Choroid plexus epithelial cell (primary cell): ENCODE measurements around the gene RERG.

Experiments used
- DNase-seq: peaks from one replicate; pipeline ENCODE4 v3.0.0-alpha.2; 2010; ENCODE audit warnings: low read depth
- H3K4me3 ChIP-seq: 2 replicates; pipeline ENCODE4 v1.5.1; 2011; ENCODE audit warnings: low read depth, mild to moderate bottlenecking, control low read depth, low read length, moderate library complexity
- TF ChIP-seq, protein P1 (sequence below): conservative IDR thresholded peaks from 2 replicates; pipeline ENCODE4 v1.5.1; 2011; ENCODE audit warnings: low read depth, mild to moderate bottlenecking, control low read depth, inconsistent platforms, low read length, moderate library complexity

The RERG gene

DNA sequence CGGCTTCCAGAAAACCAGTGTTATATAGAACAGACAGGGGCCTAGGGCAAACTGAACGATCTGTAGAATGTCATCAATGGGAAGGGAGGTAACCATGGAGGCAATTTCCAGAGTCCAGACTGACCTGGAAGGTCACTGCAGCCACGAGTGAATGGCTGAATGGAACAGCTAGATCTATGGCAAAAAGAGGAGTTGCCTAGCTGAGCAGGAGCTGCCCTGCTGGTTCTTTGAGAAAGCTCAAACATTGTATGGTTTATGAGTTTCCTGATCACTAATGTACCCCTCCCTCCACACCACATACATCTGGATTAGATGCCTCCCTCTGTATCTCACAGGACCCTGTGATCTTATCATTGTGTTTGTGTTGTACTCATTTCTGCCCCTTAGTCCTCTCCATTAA, 1.0 kb upstream of the RERG start:
- no peak overlapping the region for H3K4me3 ChIP-seq
- TF ChIP-seq, protein P1, sequence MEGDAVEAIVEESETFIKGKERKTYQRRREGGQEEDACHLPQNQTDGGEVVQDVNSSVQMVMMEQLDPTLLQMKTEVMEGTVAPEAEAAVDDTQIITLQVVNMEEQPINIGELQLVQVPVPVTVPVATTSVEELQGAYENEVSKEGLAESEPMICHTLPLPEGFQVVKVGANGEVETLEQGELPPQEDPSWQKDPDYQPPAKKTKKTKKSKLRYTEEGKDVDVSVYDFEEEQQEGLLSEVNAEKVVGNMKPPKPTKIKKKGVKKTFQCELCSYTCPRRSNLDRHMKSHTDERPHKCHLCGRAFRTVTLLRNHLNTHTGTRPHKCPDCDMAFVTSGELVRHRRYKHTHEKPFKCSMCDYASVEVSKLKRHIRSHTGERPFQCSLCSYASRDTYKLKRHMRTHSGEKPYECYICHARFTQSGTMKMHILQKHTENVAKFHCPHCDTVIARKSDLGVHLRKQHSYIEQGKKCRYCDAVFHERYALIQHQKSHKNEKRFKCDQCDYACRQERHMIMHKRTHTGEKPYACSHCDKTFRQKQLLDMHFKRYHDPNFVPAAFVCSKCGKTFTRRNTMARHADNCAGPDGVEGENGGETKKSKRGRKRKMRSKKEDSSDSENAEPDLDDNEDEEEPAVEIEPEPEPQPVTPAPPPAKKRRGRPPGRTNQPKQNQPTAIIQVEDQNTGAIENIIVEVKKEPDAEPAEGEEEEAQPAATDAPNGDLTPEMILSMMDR, result no peak
- DNase-seq, result no peak

DNA sequence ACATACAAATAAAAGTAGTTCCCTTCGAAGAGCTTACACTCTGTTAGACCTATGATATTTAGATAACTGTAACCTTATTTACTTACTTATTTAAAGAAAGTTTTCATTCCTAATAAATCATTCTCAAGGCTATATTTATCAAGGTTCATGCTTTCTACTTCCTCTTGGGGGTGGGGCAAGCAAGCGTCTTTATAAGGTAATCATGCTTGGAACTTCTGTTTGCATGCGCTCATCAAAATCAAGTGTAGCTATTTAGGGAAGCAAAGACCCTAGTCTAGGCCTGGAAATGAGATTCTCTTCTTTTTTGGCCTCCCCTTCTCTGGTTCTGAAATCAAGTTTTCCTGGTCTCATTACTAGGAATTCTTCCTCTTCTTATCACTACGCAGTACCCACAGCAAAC, 766 bp downstream of the RERG start:
- no peak for DNase-seq
- TF ChIP-seq, protein P1, result no peak
- no peak overlapping the region for H3K4me3 ChIP-seq

DNA sequence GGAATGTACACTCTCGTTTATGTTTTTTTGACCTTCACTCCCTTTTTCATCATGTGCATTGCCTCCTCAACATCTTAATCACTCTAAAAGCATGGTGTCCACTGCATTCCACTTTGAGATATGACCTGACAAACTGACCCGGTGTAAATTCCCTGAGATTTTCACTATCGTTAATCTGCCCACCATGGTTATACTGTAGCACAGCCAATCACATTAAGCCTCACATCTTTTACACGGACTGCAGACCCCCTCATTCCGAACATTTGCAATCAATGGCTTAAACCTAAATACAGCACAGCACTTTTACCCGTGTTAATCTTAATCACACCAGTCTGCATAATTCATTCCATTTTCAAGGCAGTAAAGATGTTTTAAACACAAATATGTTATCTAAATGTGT, 2.4 kb downstream of the RERG start:
- TF ChIP-seq, protein P1, result no peak
- no peak for DNase-seq
- no peak overlapping the region for H3K4me3 ChIP-seq

DNA sequence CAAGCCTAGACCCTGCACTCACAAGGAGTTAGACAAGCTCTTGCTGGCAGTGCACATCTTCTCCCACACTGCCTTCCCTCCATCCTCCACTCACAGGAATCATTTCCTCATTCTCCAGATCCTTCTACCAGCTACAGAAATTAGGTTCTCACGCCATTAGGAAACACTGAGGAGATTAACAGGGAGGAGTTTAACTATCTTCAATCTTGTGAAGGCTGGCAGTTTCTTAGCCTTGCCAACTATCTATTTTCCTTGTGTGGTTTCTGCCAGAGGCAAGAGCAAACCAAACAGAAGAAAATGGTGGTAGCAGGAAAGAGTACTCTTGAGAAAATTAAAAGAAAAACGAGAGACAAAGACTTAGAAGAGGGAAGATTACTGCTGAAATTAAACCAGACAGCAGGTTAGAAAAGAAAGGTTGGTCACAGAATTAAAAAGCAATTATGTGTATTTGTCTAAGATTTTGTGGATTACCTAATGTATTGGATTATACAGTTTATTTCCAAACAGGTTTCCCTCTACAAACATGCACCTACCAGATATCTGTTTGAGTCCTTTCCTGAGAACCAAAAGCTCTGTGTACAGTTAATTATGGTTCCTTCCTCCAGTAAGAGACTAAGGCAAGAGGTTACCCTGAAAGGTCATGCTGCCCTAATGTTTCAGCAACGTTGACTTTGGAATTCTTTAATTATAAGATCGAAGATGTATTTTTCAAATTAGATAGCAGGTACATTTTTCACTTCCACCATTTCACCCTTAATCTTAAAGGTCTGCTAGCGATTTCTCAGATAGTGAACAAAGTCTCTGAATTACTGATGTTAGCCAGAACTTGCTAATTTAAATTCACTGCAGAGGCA, 5.0 kb downstream of the RERG start:
- no peak overlapping the region for H3K4me3 ChIP-seq
- TF ChIP-seq, protein P1, result no peak
- no peak for DNase-seq

DNA sequence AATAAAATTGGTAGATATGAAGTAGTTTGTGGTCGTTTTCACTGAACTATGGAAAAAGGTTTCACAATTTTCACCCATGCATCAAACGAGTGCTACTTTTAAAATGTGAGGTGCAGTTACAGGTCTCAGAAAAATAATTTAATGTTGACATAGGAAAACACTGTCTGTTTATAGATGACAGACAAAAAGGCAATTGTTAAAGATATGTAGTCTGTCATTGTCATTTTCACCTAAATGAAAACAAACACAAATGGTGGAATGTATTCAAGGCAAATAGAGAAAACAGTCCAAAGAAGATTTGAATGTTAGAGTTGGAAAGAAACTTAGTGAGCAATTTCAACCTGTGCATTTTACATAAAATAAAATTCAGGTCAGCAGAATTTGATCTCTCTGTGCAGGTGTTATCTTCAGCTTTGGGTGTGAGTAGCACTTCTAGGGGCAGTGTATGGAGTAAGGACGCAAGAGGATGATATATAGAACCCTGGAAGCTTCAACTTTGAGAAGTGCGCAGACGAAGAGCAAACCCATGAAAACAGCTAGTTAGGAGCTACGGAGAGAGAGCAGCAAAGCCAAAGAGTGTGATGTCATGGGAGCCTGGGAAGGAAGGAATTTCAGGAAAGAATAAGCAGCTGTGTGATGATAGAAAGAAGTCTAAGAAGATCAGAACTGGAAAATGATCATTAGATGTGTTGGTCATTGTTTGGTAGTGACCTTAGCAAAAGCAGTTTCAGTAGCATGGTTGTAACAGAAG, 6.2 kb downstream of the RERG start:
- TF ChIP-seq, protein P1, result no peak
- no peak for DNase-seq
- no peak overlapping the region for H3K4me3 ChIP-seq

DNA sequence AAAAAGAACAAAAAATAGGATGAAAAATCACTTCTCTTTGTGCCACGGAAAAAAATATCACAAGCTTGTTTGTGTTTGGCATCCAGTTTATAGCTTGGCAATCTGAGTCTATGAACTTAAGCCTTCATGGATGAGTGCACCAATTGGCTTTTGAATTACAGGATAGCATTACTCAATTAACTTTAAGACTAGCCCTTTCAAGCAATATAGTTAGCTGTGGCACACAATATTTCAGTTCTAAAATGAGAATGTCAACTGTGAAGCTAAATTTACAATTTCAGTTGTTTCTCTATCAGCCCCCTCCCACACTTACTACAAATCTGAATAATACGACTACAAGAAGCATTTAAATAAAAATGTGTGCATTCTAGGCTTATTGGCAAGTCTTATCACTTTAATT, 8.3 kb downstream of the RERG start:
- H3K4me3 ChIP-seq, result no peak overlapping the region
- TF ChIP-seq, protein P1, result no peak
- no peak for DNase-seq
